Loucy (cell line): ENCODE data around the gene RPP40.

Source experiments
- H2AFZ ChIP-seq: fragments of 200-600 bp; sonication (generic); 2 replicates; pipeline ENCODE4 v1.6.0; 2016; ENCODE audit warnings: antibody characterized with exemption, mild to moderate bottlenecking, low read length, moderate library complexity
- H3F3A ChIP-seq: fragments of 200-600 bp; 2 replicates; pipeline ENCODE4 v1.6.0; 2016; ENCODE audit warnings: antibody characterized with exemption, low read depth, mild to moderate bottlenecking
- H3K27me3 ChIP-seq: fragments of 200-600 bp; sonication (generic); 2 replicates; pipeline ENCODE4 v1.6.1; 2014; ENCODE audit warnings: low read length, mild to moderate bottlenecking; ENCODE audit not compliant: insufficient read depth, poor library complexity, severe bottlenecking
- H3K36me3 ChIP-seq: fragments of 200-600 bp; sonication (generic); 2 replicates; pipeline ENCODE4 v1.6.1; 2016; ENCODE audit warnings: low read length; ENCODE audit not compliant: insufficient read depth
- H3K4me1 ChIP-seq: fragments of 200-600 bp; sonication (generic); 2 replicates; pipeline ENCODE4 v1.5.1; 2014; ENCODE audit warnings: low read length, mild to moderate bottlenecking; ENCODE audit not compliant: insufficient read depth, poor library complexity, severe bottlenecking
- H3K4me2 ChIP-seq: fragments of 200-600 bp; sonication (generic); 2 replicates; pipeline ENCODE4 v1.6.0; 2014; ENCODE audit warnings: antibody characterized with exemption, low read length, low read depth, mild to moderate bottlenecking; ENCODE audit not compliant: poor library complexity, severe bottlenecking
- H3K4me3 ChIP-seq: fragments of 200-600 bp; sonication (generic); 2 replicates; pipeline ENCODE4 v1.5.1; 2014; ENCODE audit warnings: low read length, mild to moderate bottlenecking, mixed read lengths; ENCODE audit not compliant: poor library complexity, severe bottlenecking
- H3K79me2 ChIP-seq: fragments of 200-600 bp; sonication (generic); 2 replicates; pipeline ENCODE4 v1.6.1; 2014; ENCODE audit warnings: low read length; ENCODE audit not compliant: insufficient read depth
- H3K9ac ChIP-seq: fragments of 200-600 bp; sonication (generic); 2 replicates; pipeline ENCODE4 v1.6.0; 2014; ENCODE audit warnings: mild to moderate bottlenecking, low read depth, low read length, moderate library complexity; ENCODE audit not compliant: poor library complexity, severe bottlenecking
- H3K9me2 ChIP-seq: fragments of 200-600 bp; sonication (generic); replicated peaks from 2 replicates; pipeline ENCODE4 v1.6.1; 2016; ENCODE audit warnings: low read depth, low read length, mixed read lengths
- H3K9me3 ChIP-seq: fragments of 200-600 bp; sonication (generic); 2 replicates; pipeline ENCODE4 v1.6.1; 2014; ENCODE audit warnings: mild to moderate bottlenecking, antibody characterized with exemption, low read length, low read depth; ENCODE audit not compliant: insufficient read depth
- H4K20me1 ChIP-seq: fragments of 200-600 bp; sonication (generic); 2 replicates; pipeline ENCODE4 v1.6.0; 2014; ENCODE audit warnings: antibody characterized with exemption, low read length, mild to moderate bottlenecking; ENCODE audit not compliant: insufficient read depth, poor library complexity, severe bottlenecking
- CTCF ChIP-seq: fragments of 200-600 bp; sonication (generic); conservative IDR thresholded peaks from 2 replicates; pipeline ENCODE4 v1.5.1; 2014; ENCODE audit warnings: mild to moderate bottlenecking, antibody characterized with exemption, low read length
- EZH2phosphoT487 ChIP-seq: fragments of 200-600 bp; IDR thresholded peaks from 2 replicates; pipeline ENCODE4 v1.6.1; 2018; ENCODE audit warnings: antibody characterized with exemption, mild to moderate bottlenecking, moderate library complexity, borderline replicate concordance

The RPP40 gene

GRCh38 chr6:4950836-4951533, 52.9 kb downstream of the RPP40 start:
- H2AFZ ChIP-seq, result no peak overlapping the region
- H4K20me1 ChIP-seq, result no peaks in the 10 kb centered on the region
- H3F3A ChIP-seq, result no peaks in the 10 kb centered on the region
- no peaks in the 10 kb centered on the region for H3K27me3 ChIP-seq
- H3K4me1 ChIP-seq, result no peaks in the 10 kb centered on the region
- no peaks in the 10 kb centered on the region for H3K9me2 ChIP-seq
- H3K4me2 ChIP-seq, result no peak overlapping the region
- H3K36me3 ChIP-seq, result peaks cover 51% of the 10 kb centered on the region; the same call in 1 of the 2 replicates
- no peak overlapping the region for H3K4me3 ChIP-seq
- H3K9me3 ChIP-seq, result no peaks in the 10 kb centered on the region
- H3K79me2 ChIP-seq, result no peaks in the 10 kb centered on the region
- TF ChIP-seq CTCF (no peak), EZH2phosphoT487 (no peak)
- H3K9ac ChIP-seq, result no peak overlapping the region

- no peaks in the 10 kb centered on the region for H3K9me2 ChIP-seq
- H2AFZ ChIP-seq, result no peak overlapping the region
- H3K9ac ChIP-seq, result no peak overlapping the region
- no peak overlapping the region for H3K4me2 ChIP-seq
- TF ChIP-seq CTCF (no peak), EZH2phosphoT487 (no peak)
- H3K79me2 ChIP-seq, result no peaks in the 10 kb centered on the region
- H3K4me3 ChIP-seq, result no peak overlapping the region
- H3K27me3 ChIP-seq, result no peaks in the 10 kb centered on the region
- H3K9me3 ChIP-seq, result no peaks in the 10 kb centered on the region
- peaks cover 54% of the 10 kb centered on the region; the same call in 1 of the 2 replicates for H3K36me3 ChIP-seq
- H3K4me1 ChIP-seq, result no peaks in the 10 kb centered on the region
- no peaks in the 10 kb centered on the region for H4K20me1 ChIP-seq
- no peaks in the 10 kb centered on the region for H3F3A ChIP-seq
Observed at GRCh38 chr6:4950076-4950475, 53.8 kb downstream of the RPP40 start.

GRCh38 chr6:4948781-4949450, 54.9 kb downstream of the RPP40 start:
- no peaks in the 10 kb centered on the region for H3K4me1 ChIP-seq
- H3K4me3 ChIP-seq, result no peak overlapping the region
- no peaks in the 10 kb centered on the region for H3K9me3 ChIP-seq
- no peaks in the 10 kb centered on the region for H4K20me1 ChIP-seq
- H3F3A ChIP-seq, result no peaks in the 10 kb centered on the region
- H3K9me2 ChIP-seq, result no peaks in the 10 kb centered on the region
- no peak overlapping the region for H3K4me2 ChIP-seq
- no peaks in the 10 kb centered on the region for H3K27me3 ChIP-seq
- H3K36me3 ChIP-seq, result peaks cover 59% of the 10 kb centered on the region; the same call in 1 of the 2 replicates
- H3K79me2 ChIP-seq, result no peaks in the 10 kb centered on the region
- no peak overlapping the region for H2AFZ ChIP-seq
- H3K9ac ChIP-seq, result no peak overlapping the region
- TF ChIP-seq CTCF (no peak), EZH2phosphoT487 (no peak)
